ENCODE measurements around the gene TLR7. TPM values are rescaled to one million over a fixed set of nuclear protein-coding genes. Genes with fewer than 3 reads are reported as not detected.

Gene TLR7
- total RNA-seq, 1 donor from 2014 or later, result 0.69 TPM

- no peak overlapping the region for H3K27ac ChIP-seq (replicated peaks)
- no peak for DNase-seq
- H3K4me3 ChIP-seq, result no peak overlapping the region
- H3K36me3 ChIP-seq, result no peaks in the 10 kb centered on the region
- no peaks in the 10 kb centered on the region for H3K27me3 ChIP-seq (ENCODE audit: low read depth)
- intact Hi-C loops (cut with micrococcal nuclease), result no loop called here
- H3K4me1 ChIP-seq, result no peaks in the 10 kb centered on the region
- no peaks in the 10 kb centered on the region for H3K9me3 ChIP-seq (replicated peaks)
- no peak for TF ChIP-seq CTCF (IDR thresholded peaks at IDR 0.05; ENCODE audit: borderline replicate concordance)
These were observed 41.1 kb upstream of the TLR7 start for GRCh38 chrX:12825801-12826200.

DNA sequence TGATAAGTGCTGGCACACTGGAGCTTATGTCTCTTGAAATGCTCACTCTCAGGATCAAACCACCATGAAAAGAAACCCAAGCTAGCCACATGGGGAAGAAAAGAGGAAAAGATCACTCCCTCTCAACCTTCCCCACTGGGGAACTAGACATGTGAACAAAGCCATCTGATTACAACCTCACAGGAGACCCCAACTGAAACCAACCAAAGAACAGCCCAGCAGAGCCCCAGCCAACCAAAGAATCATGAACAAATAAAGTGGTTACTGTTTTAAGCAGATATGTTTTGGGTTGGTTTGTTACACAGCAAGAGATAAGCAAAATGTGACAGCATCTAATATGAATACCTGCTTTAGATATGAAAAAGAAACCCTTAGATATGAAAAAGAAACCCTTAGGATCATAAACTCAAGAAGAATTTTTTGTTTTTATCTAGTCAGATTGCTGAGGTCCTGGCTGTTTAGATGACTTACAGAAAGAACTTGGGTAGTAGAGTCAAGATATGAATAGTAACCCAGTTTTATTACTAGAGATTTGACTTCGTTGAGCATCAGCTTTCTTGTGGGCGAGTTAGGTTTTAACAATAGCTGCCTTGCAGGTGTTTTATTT is 23.7 kb upstream of the TLR7 start:
- no peak for TF ChIP-seq CTCF (IDR thresholded peaks at IDR 0.05; ENCODE audit: borderline replicate concordance)
- Histone ChIP-seq H3K4me1 (no peaks in the 10 kb centered on the region), H3K9me3 (replicated peaks) (no peaks in the 10 kb centered on the region), H3K27ac (replicated peaks) (no peak overlapping the region), H3K27me3 (ENCODE audit: low read depth) (no peaks in the 10 kb centered on the region), H3K36me3 (no peaks in the 10 kb centered on the region), H3K4me3 (no peak overlapping the region)
- DNase-seq, result no peak
- intact Hi-C loops (cut with micrococcal nuclease), result no loop called here

DNA sequence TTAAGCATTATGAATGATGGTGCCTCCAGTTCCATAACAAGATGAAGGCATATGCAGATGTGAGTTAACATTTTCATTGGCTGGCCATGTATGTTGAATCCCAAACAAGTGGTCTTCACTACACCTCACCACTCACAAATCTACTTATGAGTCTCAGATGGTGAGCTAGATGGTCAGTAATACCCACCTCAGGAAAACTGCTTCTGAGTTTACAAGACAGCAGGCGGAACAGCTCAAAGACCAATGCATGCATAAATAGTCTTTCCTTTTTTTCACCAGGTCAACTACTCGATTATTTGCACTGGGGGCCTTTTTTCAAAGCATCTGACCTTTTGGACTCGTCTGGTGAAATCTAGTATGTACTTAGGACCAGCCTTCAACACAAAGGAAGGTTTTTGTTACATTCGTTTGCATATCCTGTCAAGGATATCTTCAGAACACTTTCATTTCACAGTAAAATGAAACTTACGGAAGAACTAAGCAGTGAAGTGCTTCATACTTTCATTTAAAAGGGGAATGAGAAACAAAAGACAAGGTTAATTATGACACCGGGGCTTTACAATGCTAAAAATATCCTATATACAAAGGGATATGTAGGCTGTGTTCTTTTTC is 23.1 kb upstream of the TLR7 start:
- intact Hi-C loops (cut with micrococcal nuclease), result no loop called here
- Histone ChIP-seq H3K4me1 (no peaks in the 10 kb centered on the region), H3K9me3 (replicated peaks) (no peaks in the 10 kb centered on the region), H3K4me3 (no peak overlapping the region), H3K36me3 (no peaks in the 10 kb centered on the region), H3K27me3 (ENCODE audit: low read depth) (no peaks in the 10 kb centered on the region), H3K27ac (replicated peaks) (no peak overlapping the region)
- no peak for DNase-seq
- TF ChIP-seq CTCF (IDR thresholded peaks at IDR 0.05; ENCODE audit: borderline replicate concordance), result no peak

- intact Hi-C loops (cut with micrococcal nuclease), result no loop called here
- no peak for DNase-seq
- TF ChIP-seq CTCF (IDR thresholded peaks at IDR 0.05; ENCODE audit: borderline replicate concordance), result no peak
These were observed 22.6 kb upstream of the TLR7 start for GRCh38 chrX:12844319-12844718.

GRCh38 chrX:12865359-12865758 is 1.5 kb upstream of the TLR7 start:
- Histone ChIP-seq H3K4me1 (no peaks in the 10 kb centered on the region), H3K9me3 (replicated peaks) (no peaks in the 10 kb centered on the region), H3K36me3 (no peaks in the 10 kb centered on the region), H3K4me3 (no peak overlapping the region), H3K27me3 (ENCODE audit: low read depth) (no peaks in the 10 kb centered on the region), H3K27ac (replicated peaks) (no peak overlapping the region)
- no peak for DNase-seq
- no peak for TF ChIP-seq CTCF (IDR thresholded peaks at IDR 0.05; ENCODE audit: borderline replicate concordance)
- intact Hi-C loops (cut with micrococcal nuclease), result no loop called here

More at GRCh38 chrX:12844319-12844718, 22.6 kb upstream of the TLR7 start:
- Histone ChIP-seq H3K4me3 (no peak overlapping the region), H3K27ac (replicated peaks) (no peak overlapping the region), H3K36me3 (no peaks in the 10 kb centered on the region), H3K9me3 (replicated peaks) (no peaks in the 10 kb centered on the region), H3K27me3 (ENCODE audit: low read depth) (no peaks in the 10 kb centered on the region), H3K4me1 (no peaks in the 10 kb centered on the region)
